Body of pancreas (tissue), 4 donors: ENCODE measurements around the gene TJP3.

Source experiments
- CTCF ChIP-seq, 7 experiments: fragments of 450-650 bp in 4 of 7; fragments of 200-600 bp in 3 of 7; sonication (generic) in 3 of 7; IDR thresholded peaks; one replicate each; pipeline ENCODE4 v1.5.1; 2016 to 2019; ENCODE audit warnings: antibody characterized with exemption in 7 of 7
- POLR2A ChIP-seq, 3 donors: fragments of 450-650 bp; IDR thresholded peaks; one replicate each; pipeline ENCODE4 v1.6.1; 2016; ENCODE audit warnings: antibody characterized with exemption in 3 of 3, mild to moderate bottlenecking in 2 of 3

- no peak for TF ChIP-seq CTCF (IDR thresholded peaks at IDR 0.05)
- TF ChIP-seq POLR2A (IDR thresholded peaks at IDR 0.05) = no peak
Observed at GRCh38 chr19:3751236-3751635, 43.1 kb downstream of the TJP3 start.
